SH-SY5Y (cell line): ENCODE data around the gene CCR5.

Source experiments
- GATA2 ChIP-seq: IDR thresholded peaks from 2 replicates; pipeline ENCODE4 v1.6.1; 2011; ENCODE audit warnings: mild to moderate bottlenecking, low read depth, low read length
- GATA3 ChIP-seq: IDR thresholded peaks from 2 replicates; pipeline ENCODE4 v1.6.1; 2011; ENCODE audit warnings: low read depth, mild to moderate bottlenecking, low read length, moderate library complexity

Gene CCR5

GRCh38 chr3:46353647-46354410 is 16.9 kb upstream of the CCR5 start, which contains the start of gene CCR2:
Gene CCR2 (plus strand): TSS chr3:46354111. CDS start chr3:46357528, 3,417 bp downstream.
- no peak for TF ChIP-seq GATA2
- TF ChIP-seq GATA3, result no peak

GRCh38 chr3:46354478-46354877 is 16.3 kb upstream of the CCR5 start:
- TF ChIP-seq GATA2 (no peak), GATA3 (no peak)

- TF ChIP-seq GATA3 (no peak), GATA2 (no peak)
Measured at GRCh38 chr3:46354984-46355383, 15.8 kb upstream of the CCR5 start.

GRCh38 chr3:46356276-46356675 is 14.5 kb upstream of the CCR5 start:
- TF ChIP-seq GATA3, result no peak
- no peak for TF ChIP-seq GATA2

- TF ChIP-seq GATA2 (no peak), GATA3 (no peak)
Measured at GRCh38 chr3:46356909-46357308, 13.8 kb upstream of the CCR5 start.

- TF ChIP-seq GATA3, result no peak
Measured at GRCh38 chr3:46358466-46358865, 12.3 kb upstream of the CCR5 start.

GRCh38 chr3:46359733-46360493 is 10.8 kb upstream of the CCR5 start:
- no peak for TF ChIP-seq GATA3
- TF ChIP-seq GATA2, result no peak

GRCh38 chr3:46360907-46361306 is 9.8 kb upstream of the CCR5 start:
- no peak for TF ChIP-seq GATA2
- TF ChIP-seq GATA3, result no peak

- TF ChIP-seq GATA2, result no peak
- no peak for TF ChIP-seq GATA3
Measured at GRCh38 chr3:46361408-46362283, 9.1 kb upstream of the CCR5 start.

GRCh38 chr3:46365041-46365440 is 5.7 kb upstream of the CCR5 start:
- no peak for TF ChIP-seq GATA2
- TF ChIP-seq GATA3, result no peak

GRCh38 chr3:46365737-46366524 is 4.8 kb upstream of the CCR5 start:
- TF ChIP-seq GATA3 (no peak), GATA2 (no peak)

GRCh38 chr3:46367811-46368210 is 2.9 kb upstream of the CCR5 start:
- no peak for TF ChIP-seq GATA2
- TF ChIP-seq GATA3, result no peak

- TF ChIP-seq GATA2 (no peak), GATA3 (no peak)
Measured at GRCh38 chr3:46368569-46368968, 2.2 kb upstream of the CCR5 start.
